ENCODE measurements around the gene GPRIN3.
"Not testable (repeated sequence)": the region's sequence is repeated elsewhere in the genome, so short reads cannot be mapped to it uniquely, and the experiment has no call there.

Gene GPRIN3

DNA sequence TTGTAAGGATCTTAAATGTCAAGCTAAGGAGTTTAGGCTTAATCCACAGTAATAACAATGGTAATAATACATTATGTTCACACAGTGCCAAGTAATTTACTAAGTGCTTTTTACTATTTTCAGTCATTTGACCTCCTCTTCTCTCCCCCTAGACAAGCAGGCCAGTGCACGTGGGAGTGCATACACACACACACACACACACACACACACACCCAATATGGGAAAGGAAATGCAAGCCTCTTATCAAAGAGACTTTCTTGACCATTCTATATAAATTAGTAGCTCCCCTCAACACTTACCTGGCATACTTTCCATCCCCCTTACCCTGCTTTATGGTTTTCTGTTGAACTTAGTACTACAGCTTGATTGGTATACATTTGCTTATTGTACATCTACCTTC, 3.8 kb upstream of the GPRIN3 start:
- no peak for DNase-seq

DNA sequence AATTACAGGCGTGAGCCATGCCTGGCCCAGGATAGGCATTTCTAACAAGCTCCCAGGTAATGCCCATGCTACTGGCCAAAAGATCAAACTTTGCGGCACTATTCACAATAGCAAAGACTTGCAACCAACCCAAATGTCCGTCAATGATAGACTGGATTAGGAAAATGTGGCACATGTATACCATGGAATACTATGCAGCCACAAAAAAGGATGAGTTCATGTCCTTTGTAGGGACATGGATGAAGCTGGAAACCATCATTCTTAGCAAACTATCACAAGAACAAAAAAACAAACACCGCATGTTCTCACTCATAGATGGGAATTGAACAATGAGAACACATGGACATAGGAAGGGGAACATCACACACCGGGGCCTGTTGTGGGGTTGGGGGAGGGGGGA, 1.6 kb upstream of the GPRIN3 start:
- not testable (repeated sequence) for DNase-seq

GRCh38 chr4:89308161-89308500, 531 bp upstream of the GPRIN3 start:
- DNase-seq = no peak

- no peak for DNase-seq
These were observed 488 bp downstream of the GPRIN3 start for GRCh38 chr4:89307178-89307445.

- DNase-seq = no peak
These were observed 968 bp downstream of the GPRIN3 start for GRCh38 chr4:89306486-89307177.

- no peak for DNase-seq
These were observed 1.7 kb downstream of the GPRIN3 start for GRCh38 chr4:89305712-89306437.

DNA sequence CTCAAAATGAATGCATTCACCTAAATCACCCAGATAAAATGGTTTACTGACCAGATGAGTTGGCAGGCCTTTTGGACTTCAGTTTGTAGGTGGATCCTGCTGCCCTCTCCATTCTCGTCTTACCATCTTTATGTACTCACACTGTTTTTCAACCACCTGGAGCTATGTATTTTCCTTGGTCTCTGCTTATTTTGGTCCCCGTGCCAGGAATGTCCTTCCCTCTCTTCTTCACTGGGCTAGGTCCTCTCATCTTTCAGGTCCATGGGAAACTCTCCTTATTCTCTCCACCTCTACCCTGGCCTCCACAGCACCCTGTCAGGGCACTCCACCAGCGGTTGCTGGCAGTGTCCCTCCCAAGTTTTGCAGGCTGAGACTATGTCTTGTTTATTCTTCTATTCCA, 2.6 kb downstream of the GPRIN3 start:
- DNase-seq = no peak

GRCh38 chr4:89303814-89304388, 3.7 kb downstream of the GPRIN3 start:
- DNase-seq = no peak

DNA sequence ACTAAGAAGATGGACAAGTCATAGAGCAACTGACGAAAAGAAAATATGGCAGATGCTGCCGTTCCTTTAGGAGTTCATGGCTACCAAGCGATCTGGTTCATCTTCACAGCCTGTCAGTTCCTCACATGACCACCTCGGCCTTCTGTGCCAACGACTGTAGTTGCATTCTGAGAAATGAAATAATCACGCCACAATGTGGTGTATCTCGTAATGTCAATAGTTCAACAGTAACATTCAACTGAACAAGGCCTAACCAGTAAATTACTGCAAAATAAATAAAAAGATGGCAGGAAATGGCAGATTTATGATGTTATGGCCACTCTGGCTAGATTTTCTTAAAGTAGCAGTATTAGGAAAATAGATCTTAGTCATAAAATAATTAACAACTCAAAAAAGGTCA, 4.4 kb downstream of the GPRIN3 start:
- no peak for DNase-seq

DNA sequence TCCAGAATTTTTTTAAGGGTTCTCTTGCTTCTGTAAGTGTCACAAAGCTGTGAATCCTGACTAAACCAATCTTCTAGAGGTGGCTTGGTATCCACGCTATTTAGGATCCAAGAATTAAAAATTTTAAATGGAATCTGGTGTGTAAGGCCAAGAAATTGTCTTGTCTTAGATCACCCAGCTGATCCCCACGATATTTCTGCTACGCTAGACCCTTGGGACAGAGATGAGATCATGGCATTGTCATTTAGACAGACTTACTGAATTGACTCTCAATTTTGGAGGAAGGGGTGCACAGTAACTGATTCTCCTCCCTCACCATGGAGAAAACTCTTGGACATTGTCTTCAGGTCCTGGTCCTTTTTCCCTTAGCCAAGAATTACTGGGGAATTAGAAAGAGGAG, 5.7 kb downstream of the GPRIN3 start:
- no peak for DNase-seq

- DNase-seq = no peak
These were observed 6.6 kb downstream of the GPRIN3 start for GRCh38 chr4:89301003-89301402.

GRCh38 chr4:89300499-89300898, 7.1 kb downstream of the GPRIN3 start:
- DNase-seq = no peak

GRCh38 chr4:89300060-89300459, 7.5 kb downstream of the GPRIN3 start:
- DNase-seq = no peak

DNA sequence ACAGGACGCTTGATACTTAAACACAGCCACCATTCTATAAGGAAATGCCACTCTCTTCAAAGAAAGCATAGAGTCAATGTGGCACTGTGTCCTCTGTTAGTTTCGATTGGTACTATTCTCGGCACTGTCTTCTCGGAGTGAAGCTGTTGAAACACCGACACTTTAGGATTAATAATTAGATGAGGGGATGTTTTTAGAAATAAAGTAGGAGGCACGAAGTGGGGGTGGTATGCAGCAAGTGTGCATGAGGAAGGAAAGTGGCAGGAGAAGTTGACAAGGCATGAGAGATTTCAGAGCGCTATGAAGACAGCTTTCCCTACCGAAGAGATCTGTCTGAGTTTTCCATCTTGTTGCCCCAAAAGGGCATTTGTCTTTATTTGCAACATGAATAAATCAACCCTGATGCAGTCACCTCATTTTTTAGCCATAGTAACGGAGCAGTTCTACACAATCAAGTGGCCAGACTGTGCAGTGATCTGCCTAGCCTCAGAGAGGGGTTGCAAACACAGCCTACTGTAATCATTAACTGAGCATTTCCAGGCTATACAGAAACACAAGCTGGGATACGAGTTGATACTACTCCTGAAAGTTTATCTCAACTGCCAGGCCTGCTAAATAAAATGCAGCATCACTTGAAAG, 8.3 kb downstream of the GPRIN3 start:
- no peak for DNase-seq

- no peak for DNase-seq
These were observed 8.8 kb downstream of the GPRIN3 start for GRCh38 chr4:89298788-89299152.

DNA sequence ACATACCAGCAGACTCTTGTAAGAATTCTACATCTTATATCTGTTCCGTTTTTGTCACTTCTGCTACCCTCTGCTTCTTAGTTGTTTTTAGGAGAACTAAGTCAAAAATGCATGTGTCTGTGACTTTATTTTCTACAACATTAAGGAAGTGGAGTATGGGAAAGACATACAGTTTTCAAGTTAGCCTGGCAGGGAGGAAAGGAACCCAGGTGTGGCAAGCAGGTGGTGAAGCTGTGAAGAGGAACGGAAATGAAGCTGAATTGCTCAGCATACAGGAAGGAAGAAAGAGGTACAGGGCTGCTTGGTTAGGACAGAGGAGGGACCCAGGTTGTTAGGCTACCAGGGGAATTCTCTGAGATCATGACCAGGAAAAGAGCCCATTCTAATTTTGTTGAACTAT, 9.4 kb downstream of the GPRIN3 start:
- DNase-seq = no peak

DNA sequence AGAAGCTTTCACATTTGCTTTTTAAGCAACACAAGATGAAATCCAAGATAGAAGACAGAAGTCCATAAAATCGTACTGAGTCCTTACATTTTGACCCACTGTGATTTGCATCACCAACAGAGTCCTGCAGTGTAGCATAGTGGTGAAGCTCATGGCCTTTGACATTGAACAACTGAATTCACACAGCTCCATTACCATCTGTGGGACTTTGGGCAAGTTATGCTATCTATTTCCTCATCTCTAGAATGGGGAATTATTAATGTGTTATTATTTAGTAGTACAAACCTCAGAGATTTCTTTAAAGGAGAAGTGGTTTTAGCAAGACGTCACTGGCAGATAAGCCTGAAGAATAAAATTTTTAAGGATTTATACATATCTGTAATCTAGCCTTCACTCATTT, 10.7 kb downstream of the GPRIN3 start:
- DNase-seq = no peak

- no peak for DNase-seq
These were observed 11.2 kb downstream of the GPRIN3 start for GRCh38 chr4:89296399-89296798.

DNA sequence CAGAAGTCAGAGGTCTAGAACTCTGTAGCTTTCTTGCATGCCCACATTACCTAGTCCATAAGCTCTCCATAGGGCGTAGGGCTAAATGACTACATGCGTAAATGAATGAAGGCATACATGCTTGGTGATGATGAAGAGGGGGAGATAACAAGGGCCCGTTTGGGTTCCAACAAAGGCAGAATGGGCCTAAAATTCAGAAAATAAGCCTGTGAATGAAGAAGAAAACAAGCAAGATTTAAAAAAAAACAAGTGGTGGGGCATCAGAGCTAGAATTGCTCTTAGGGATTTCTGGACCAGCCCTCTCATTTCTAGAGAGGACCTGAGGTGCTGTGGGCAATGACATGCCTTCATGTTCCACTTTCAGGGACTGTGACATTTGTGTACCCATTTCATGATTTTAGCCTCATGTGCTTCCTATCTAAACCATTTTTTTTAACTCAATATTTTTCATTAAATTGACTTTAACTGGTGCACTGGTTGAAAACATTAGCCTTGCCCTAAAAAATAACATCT, 12.1 kb downstream of the GPRIN3 start:
- DNase-seq = no peak

- no peak for DNase-seq
These were observed 12.9 kb downstream of the GPRIN3 start for GRCh38 chr4:89294573-89295269.

DNA sequence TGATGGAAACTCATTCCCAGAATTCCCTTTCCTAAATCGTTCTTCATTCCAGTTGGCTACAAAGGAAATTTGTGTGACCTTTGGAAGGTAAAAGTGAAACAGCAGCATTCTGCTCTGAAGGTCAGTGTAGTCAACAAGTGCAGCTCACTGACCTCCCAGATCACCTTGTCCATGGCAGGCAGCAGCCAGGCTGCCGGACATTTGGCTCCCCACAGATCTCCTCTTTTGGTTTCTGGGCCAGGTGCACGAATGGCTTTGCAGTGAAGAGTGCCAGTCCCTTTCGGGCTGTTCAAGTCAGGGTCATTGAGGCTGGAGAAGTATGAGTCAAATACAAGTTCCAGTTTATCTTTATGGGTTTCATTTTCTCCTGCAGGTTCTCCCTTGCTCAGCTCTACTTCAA, 14.3 kb downstream of the GPRIN3 start:
- DNase-seq = no peak

DNA sequence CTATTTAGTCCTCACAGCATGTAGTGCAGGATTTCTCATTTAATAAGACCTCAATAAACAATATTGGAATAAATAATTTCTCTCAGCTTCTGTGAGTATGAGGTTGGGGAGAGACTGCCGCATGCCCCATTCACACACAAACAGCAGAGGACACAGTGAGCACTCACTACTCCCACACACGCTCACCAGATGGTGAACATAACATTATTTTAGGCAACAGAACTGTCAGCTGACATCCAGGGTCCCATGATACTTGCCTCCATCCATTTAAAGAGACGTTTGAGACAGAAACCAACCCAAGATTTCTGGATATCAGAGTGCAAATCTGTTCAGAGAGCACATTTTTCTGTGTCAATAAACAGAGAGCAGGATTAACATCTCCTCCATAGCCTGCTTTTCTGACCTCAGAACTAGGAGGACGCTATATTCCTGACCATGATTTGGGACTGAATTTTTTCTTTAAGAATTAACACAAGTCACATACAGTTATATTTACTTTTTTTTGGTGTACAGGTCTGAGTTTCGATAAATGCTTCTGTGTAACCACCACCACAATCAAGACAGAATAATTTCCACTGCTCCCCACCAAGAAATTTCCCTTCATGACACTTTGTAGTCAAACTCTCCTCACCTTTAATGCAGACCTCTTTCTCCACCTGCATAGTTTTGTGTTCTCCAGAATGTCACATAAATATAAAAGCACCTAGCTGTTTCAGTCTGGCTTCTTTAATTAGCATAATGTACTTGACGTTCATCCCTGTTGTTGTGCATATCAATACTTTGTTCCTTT, 16.7 kb downstream of the GPRIN3 start:
- DNase-seq = no peak

DNA sequence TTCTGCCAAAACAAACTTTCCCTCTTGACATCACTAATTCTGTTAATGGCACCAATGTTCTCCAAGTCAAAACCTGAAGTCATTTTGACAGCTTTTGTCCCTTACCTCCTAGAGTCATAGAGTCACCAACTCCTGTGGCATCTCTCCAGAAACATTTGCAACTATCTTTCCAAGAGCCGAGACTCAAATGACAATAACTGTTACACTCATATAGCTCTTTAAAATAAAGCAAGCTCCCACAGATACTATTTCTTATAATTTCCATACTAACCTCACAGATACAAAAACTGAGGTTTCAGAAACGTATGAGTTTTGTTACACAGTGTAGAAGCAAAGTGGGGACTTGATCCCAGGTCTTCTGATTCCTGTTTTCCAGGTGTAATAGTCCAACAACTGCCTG, 18.3 kb downstream of the GPRIN3 start:
- no peak for DNase-seq

Measured in midbrain (tissue), 1 donor.